GM18861 (cell line): ENCODE results near the gene KIF1A.

ENCODE experiments used
- ATAC-seq: cut with Tn5 transposase; IDR thresholded peaks from one replicate; pipeline ENCODE4 v1.9.1; 2021; ENCODE audit not compliant: unreplicated experiment

KIF1A gene

GRCh38 chr2:240799033-240799820 lies 20.8 kb downstream of the KIF1A start:
- no peak for ATAC-seq

GRCh38 chr2:240798327-240798905 lies 21.6 kb downstream of the KIF1A start:
- no peak for ATAC-seq

DNA sequence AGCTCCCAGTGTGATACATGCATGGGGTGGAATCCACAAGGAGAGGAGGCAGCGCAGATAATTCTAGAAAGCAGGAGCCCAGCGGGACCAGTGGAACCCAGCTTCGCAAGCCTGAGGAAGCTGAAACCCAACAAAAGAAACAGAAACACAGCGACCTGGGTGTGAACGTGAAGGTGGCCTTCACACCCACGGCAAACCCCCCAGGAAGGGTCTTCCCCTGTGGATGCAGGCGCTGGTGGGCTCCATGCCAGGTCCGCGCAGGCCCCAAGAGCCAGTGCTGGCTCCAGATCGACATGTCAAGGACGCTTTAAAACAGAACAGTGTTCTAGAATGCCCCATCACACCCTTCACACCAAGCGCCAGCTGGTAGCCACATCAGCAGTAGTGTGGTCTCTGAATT lies 22.1 kb downstream of the KIF1A start:
- ATAC-seq = no peak

- ATAC-seq = no peak
Observed at GRCh38 chr2:240797500-240797895, 22.5 kb downstream of the KIF1A start.

DNA sequence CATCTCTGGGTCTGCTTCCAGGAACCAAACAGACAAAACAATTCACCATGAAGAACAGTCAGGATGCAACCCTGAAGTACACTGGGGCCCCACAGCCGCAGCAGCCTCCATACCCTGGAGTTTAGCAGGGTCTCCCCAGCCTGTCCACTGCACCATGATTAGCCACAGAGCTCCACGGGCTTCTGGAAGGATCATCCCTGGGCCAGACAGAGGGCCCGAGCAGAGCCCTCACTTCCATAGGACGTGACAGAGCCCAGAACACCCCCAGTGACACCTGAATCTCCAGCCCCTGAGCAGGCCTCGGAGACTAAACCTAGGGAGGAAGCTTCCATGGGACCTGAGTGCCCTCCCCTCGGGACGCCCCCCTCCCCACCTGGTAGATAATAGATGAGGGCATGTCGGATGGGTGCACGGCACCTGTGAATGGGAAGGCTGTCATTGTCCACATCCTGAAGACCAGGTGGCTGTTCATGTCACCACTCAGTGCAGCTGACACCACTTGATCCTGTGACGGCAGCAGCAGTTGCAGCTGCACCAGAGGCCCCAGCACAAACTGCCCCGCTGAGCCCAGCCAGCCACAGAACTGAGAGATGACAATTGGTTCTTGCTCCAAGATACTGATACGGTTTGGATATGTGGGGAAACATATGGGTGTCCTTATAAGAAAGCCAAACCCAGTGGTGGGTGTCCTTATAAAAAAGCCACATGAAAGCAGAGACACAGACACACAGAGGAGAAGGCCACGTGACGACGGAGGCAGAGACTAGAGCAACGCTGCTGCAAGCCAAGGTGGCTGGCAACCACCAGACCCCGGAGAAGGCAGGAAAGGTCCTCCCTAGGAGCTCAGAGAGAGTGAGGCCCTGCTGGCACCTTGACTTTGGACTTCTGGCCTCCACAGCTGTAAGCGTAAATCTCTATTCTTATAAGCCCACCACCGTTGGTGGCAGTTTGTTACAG lies 23.2 kb downstream of the KIF1A start:
- no peak for ATAC-seq

DNA sequence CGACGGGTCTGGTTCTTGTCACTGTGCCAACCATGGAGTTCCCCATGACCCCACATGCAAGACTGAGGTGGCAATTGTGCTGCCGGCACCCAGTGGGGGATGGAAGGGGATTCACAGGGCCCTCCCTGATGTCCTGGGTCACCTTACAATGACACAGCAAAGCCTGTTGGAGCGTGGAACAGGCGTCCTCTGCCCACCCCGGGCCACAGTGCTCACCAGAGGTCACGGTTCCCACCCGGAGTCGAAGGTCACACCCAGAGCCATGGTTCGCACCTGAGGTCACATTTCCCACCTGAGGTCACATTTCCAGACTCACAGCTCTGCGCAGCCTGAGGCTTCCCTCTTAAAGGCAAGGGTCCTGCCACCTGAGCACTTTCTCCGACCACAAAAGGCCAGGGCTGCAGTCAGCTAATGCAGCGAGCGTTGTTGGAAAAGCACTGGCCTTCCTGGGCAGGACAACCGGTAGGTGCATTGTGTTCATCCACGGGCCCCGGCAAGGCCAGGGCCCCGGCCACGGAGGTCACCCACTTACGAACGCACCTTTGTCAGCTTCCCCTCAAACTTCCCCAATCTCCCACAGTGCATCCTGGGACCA lies 24.0 kb downstream of the KIF1A start:
- no peak for ATAC-seq

- ATAC-seq = no peak
Observed at GRCh38 chr2:240795454-240795853, 24.6 kb downstream of the KIF1A start.

GRCh38 chr2:240794178-240794721 lies 25.8 kb downstream of the KIF1A start:
- ATAC-seq = no peak

DNA sequence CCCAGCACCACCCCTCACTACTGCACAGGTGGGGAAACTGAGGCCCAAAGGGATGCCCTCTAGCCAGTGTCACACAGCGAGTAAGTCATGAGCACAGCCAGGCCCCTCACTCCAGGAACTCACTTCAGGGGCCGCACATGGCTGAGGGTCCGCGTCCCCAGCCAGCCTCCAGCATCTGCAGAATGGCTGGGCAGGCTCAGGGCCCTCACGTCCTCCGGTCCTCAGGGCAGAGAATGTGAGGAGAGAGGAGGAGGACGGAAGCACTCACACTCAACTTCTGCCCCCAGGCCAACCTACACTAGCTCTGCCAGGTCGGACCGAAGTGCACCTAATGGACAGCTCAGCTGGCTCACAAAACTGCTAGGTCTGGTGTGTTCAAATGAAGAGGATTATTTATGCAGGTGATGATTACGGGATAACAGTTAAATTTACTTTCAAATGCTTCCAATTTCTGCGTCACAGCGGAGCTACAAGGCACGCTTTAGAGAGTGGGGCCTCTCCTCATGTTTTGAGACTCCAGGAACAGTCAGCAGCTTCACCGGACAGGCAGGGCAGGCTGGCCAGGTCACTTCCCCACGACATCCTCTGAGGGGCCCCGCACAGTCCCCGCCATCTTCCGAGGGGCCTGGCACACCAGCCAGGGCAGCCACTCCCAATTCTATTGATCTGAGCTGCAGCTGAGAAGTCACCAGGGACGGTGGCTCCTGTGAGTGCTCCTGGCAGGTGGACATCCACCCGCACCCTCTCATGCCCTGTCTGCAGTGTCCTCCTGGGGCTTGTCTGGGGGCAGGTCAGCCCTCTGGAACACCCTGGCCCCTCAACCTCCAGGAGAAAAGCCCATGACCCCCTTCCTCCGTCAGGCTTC lies 26.5 kb downstream of the KIF1A start:
- ATAC-seq = no peak

DNA sequence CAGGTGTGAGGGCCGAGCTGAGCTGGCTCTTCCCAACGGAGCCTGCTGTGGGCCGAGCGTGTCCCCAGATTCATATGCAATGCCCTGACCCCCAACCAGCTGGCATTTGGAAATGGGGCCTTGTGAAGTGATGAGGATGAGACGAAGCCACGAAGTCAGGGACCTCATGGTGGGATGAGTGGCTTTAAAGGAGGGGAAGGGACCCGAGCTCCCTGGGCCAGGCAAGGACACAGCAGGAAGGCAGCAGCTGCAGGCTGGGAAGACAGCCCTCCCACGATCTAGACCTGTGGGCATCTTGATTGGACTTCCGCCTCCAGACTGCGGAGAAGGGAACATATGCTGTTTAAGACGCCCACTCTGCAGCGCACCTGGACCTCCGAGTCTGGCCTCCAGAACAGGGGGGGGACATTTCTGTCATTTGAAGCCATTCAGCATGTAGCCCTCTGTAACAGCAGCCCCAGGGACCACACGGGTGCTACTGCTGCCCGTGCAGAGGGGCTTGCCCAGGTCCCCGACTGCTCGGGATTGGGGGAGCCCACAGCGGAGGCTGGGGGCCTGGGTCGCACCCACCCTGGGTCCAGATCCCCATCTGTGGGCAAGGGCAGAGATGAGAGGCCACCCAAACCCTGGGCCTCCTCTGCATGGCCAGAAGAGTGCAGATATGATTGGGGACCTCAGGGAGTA lies 27.2 kb downstream of the KIF1A start:
- no peak for ATAC-seq

DNA sequence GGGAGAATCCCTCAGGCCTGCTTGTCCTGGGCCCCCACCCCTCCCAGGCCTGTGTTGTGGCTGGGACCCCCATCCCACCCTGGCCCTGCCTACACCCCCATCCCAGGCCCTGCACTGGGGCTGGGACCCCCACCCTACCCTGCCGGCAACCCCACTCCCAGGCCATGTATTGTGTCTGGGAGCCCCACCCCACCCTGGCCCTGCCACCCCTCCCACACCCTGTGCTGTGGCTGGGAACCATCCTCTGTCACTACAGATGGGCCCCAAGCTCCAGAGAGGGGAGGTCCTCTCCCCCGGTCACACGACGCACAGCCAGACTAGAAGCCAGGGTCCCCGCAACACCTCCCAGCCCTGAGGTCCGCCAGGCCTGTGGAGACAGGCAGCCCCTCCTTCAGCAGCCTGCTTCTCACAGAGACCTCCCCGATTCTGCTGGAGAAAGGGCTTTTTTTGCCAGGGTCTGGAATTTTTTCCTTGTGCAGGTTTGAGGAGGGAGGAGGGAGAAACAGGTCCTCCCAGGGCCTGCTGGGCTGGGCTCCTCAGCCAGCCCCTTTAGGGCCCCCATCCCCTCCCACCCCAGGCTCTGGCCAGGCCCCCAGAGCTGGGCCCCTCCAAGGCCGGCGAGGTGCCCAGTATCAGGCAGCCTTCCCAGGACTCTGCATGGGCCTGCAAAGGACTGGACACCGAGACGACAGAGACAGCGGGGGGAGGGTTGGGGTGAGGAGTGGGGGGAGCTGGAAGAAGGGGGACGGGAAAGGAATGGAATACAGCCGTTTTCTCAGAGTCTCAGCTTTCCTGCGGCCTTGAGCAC lies 28.0 kb downstream of the KIF1A start:
- ATAC-seq = no peak

- ATAC-seq = no peak
Observed at GRCh38 chr2:240791221-240791800, 28.7 kb downstream of the KIF1A start.

DNA sequence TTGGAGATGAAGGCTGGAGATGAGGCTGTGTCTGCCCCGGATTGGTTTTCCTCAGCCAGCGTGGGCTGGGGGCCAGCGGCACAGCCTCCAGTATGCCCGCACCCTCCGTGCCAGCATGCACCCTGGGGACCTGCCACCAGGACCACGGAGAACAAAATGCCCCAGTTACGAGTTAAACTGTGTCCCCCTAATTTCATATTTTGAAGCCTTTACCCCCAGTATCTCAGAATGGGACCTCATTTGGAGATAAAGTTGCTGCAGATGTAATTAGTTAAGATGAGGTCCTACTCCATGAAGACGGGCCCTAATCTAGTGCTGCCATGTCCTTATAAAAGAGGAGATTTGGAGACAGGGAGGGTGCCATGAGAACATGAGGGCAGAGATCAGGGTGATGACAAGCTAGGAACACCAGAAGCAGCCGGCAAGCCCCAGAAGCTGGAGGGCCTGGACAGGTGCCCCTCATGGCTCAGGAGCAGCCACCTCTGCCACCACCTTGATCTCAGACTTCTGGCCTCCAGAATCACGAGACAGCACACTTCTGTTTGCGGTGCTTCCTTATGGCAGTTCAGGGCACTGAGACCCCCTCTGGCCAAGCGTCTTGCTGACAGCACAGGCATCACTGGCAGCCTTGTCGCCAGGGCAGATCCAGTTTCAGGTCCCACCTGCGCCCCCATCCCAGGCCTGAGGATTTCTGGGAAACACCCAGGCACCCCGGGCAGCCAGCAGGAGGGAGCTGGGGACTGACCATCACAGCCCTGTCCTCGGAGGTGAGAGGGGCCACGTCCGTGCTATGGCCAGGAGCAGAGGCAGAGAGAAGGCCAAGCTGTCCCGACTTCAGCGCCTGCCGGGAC lies 29.4 kb downstream of the KIF1A start:
- no peak for ATAC-seq

- no peak for ATAC-seq
Observed at GRCh38 chr2:240789501-240790369, 30.3 kb downstream of the KIF1A start.

- ATAC-seq = no peak
Observed at GRCh38 chr2:240789051-240789453, 31.0 kb downstream of the KIF1A start.

DNA sequence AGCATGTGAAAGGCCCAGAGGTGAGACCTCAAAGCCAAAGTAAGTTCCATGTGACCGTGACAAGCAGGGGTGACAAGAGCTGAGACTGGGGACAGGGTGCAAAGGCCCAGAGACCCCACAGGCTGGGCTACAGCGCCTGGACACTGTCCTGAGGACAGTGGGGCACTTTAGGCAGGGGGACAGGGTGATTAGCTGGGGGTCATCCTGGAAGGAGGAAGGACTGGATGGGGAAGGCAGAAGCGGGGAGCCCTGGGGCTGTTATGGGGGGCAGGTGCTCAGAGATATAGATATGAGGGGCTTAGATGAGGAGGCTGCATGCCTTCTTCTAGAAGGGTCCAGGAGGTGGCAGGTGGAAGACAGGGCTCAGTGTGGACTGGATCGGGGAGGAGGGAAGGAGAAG lies 31.5 kb downstream of the KIF1A start:
- ATAC-seq = no peak
